Endodermal cell (in vitro differentiated cells): ENCODE results near the gene PIGB. TPM values are rescaled to one million over a fixed set of nuclear protein-coding genes. Genes with fewer than 3 reads are reported as not detected.

ENCODE experiments used
- DNase-seq: peaks from one replicate; pipeline ENCODE4 v3.0.0-alpha.2; 2017
- H3K27ac ChIP-seq: 2 replicates; pipeline ENCODE4 v1.5.1; 2013; ENCODE audit warnings: mild to moderate bottlenecking, low read depth, low read length, moderate library complexity
- H3K27me3 ChIP-seq: 2 replicates; pipeline ENCODE4 v1.6.1; 2013; ENCODE audit warnings: mild to moderate bottlenecking, low read length, moderate library complexity; ENCODE audit not compliant: insufficient read depth, control insufficient read depth, poor library complexity, severe bottlenecking
- H3K36me3 ChIP-seq: 2 replicates; pipeline ENCODE4 v1.7.0; 2013; ENCODE audit warnings: mild to moderate bottlenecking, low read length, moderate library complexity; ENCODE audit not compliant: control insufficient read depth, insufficient read depth
- H3K4me1 ChIP-seq: one replicate; pipeline ENCODE4 v1.7.0; 2013; ENCODE audit warnings: low read length; ENCODE audit not compliant: control insufficient read depth, insufficient read depth
- H3K4me3 ChIP-seq: 2 replicates; pipeline ENCODE4 v1.5.1; 2013; ENCODE audit warnings: mild to moderate bottlenecking, low read length, moderate library complexity
- H3K9ac ChIP-seq: 2 replicates; pipeline ENCODE4 v1.6.1; 2013; ENCODE audit warnings: mild to moderate bottlenecking, low read length, moderate library complexity; ENCODE audit not compliant: poor library complexity, severe bottlenecking; ENCODE audit errors: extremely low read depth
- H3K9me3 ChIP-seq: 2 replicates; pipeline ENCODE4 v1.6.1; 2013; ENCODE audit warnings: mild to moderate bottlenecking, low read length, moderate library complexity; ENCODE audit not compliant: control insufficient read depth
- H3K27ac Mint-ChIP-seq: 2 replicates; pipeline ENCODE4 v1.8.0; 2020; ENCODE audit warnings: mixed read lengths
- H3K27me3 Mint-ChIP-seq: 2 replicates; pipeline ENCODE4 v1.8.0; 2021; ENCODE audit warnings: mild to moderate bottlenecking, mixed read lengths; ENCODE audit not compliant: insufficient read depth
- H3K36me3 Mint-ChIP-seq: 2 replicates; pipeline ENCODE4 v1.8.0; 2020; ENCODE audit warnings: low read depth, mixed read lengths
- H3K4me1 Mint-ChIP-seq: 2 replicates; pipeline ENCODE4 v1.8.0; 2020; ENCODE audit warnings: mixed read lengths
- H3K4me3 Mint-ChIP-seq: 2 replicates; pipeline ENCODE4 v1.8.0; 2020; ENCODE audit warnings: mild to moderate bottlenecking, moderate library complexity, mixed read lengths
- H3K9me3 Mint-ChIP-seq: 2 replicates; pipeline ENCODE4 v1.8.0; 2020; ENCODE audit warnings: mild to moderate bottlenecking, mixed read lengths
- WGBS, 2 experiments: methylation state at CpG; one replicate each; pipeline versions ENCODE4 v1.1.5 to v1.1.7; 2013; ENCODE audit warnings: missing lambda C conversion rate in 2 of 2, mixed read lengths in 1 of 2; ENCODE audit not compliant: insufficient coverage in 1 of 2, insufficient read length in 1 of 2; 5-methylcytosine and 5-hydroxymethylcytosine counted together
- total RNA-seq, 2 donors: library from RNA; stranded (reverse); fragmentation: NEBNext Ultra II Directional in 1 of 2; extraction: Animal tissue kit (Norgen Biotek cat#: 25700) in 1 of 2; gene quantifications; 2 replicates in 1 of 2; 3 replicates in 1 of 2; pipeline ENCODE4 v1.2.1, GENCODE V29; 2021
- TF ChIP-seq, protein P1 (sequence below): fragments of 200-600 bp; sonication (generic); conservative IDR thresholded peaks from 2 replicates; pipeline ENCODE4 v1.5.0; 2021; ENCODE audit warnings: antibody characterized with exemption, mild to moderate bottlenecking

Gene PIGB
- total RNA-seq, 2 donors from 2014 or later = 9.3 to 9.4 TPM

DNA sequence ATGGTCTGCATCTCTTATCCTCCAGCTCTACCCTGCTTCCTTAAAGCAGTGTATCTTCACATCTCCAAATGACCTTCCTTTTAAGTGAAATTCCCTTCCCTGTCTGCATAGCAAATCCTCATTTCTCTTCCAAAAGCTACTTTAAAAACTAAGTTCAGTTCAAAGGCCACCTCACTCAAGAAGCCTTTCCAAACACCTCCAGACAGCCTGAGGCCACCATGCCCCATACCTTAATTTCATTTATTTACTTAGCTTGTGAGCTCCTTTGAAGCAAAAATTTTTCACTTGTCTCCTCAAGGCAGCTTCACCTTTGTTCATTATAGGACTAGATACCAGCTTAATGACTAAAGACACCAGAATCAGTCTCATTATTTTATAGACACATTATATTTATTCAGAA lies 39.4 kb downstream of the PIGB start:
- Histone ChIP-seq H3K27ac (no peak overlapping the region), H3K9ac (no peak overlapping the region), H3K4me3 (no peak overlapping the region), H3K9me3 (no peaks in the 10 kb centered on the region), H3K4me1 (no peaks in the 10 kb centered on the region), H3K36me3 (no peaks in the 10 kb centered on the region), H3K27me3 (no peaks in the 10 kb centered on the region)
- peaks cover 9% of the 10 kb centered on the region for H3K36me3 Mint-ChIP-seq
- no peak for DNase-seq
- H3K27me3 Mint-ChIP-seq = no peaks in the 10 kb centered on the region
- H3K27ac Mint-ChIP-seq = no peak overlapping the region
- TF ChIP-seq, protein P1, sequence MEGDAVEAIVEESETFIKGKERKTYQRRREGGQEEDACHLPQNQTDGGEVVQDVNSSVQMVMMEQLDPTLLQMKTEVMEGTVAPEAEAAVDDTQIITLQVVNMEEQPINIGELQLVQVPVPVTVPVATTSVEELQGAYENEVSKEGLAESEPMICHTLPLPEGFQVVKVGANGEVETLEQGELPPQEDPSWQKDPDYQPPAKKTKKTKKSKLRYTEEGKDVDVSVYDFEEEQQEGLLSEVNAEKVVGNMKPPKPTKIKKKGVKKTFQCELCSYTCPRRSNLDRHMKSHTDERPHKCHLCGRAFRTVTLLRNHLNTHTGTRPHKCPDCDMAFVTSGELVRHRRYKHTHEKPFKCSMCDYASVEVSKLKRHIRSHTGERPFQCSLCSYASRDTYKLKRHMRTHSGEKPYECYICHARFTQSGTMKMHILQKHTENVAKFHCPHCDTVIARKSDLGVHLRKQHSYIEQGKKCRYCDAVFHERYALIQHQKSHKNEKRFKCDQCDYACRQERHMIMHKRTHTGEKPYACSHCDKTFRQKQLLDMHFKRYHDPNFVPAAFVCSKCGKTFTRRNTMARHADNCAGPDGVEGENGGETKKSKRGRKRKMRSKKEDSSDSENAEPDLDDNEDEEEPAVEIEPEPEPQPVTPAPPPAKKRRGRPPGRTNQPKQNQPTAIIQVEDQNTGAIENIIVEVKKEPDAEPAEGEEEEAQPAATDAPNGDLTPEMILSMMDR = no peak
- no peaks in the 10 kb centered on the region for H3K9me3 Mint-ChIP-seq
- H3K4me3 Mint-ChIP-seq = no peak overlapping the region
- H3K4me1 Mint-ChIP-seq = peaks cover 12% of the 10 kb centered on the region

DNA sequence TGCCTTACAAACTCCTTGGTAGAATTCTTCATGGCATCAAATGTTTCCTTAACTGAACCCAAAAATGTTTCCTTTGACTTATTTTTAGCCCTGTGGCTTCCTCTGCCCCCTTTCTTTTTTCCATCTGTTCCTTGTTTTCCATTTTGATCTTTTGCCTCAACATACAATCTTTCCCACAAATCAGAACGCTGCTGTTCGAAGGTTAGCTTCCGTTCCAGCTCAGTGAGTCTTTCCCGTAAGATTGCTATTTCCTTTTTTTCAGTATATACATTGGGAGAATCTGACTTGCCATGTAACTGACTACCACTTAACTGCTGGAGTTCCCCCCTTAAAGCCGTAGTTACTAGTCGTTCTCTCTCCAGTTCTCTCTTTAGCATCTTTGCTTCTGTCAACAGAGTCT lies 41.2 kb downstream of the PIGB start:
- no peaks in the 10 kb centered on the region for H3K9me3 ChIP-seq
- H3K4me3 Mint-ChIP-seq = no peak overlapping the region
- peaks cover 11% of the 10 kb centered on the region for H3K4me1 Mint-ChIP-seq
- no peak overlapping the region for H3K27ac ChIP-seq
- 89 to 93% methylated on average over 6 of the region's 6 CpGs for WGBS, 2 experiments
- H3K27me3 Mint-ChIP-seq = no peaks in the 10 kb centered on the region
- H3K36me3 Mint-ChIP-seq = peaks cover 9% of the 10 kb centered on the region
- H3K9ac ChIP-seq = no peak overlapping the region
- H3K9me3 Mint-ChIP-seq = no peaks in the 10 kb centered on the region
- no peaks in the 10 kb centered on the region for H3K27me3 ChIP-seq
- no peak overlapping the region for H3K4me3 ChIP-seq
- H3K27ac Mint-ChIP-seq = no peak overlapping the region
- TF ChIP-seq, protein P1 = no peak
- H3K4me1 ChIP-seq = no peaks in the 10 kb centered on the region
- no peak for DNase-seq
- no peaks in the 10 kb centered on the region for H3K36me3 ChIP-seq

DNA sequence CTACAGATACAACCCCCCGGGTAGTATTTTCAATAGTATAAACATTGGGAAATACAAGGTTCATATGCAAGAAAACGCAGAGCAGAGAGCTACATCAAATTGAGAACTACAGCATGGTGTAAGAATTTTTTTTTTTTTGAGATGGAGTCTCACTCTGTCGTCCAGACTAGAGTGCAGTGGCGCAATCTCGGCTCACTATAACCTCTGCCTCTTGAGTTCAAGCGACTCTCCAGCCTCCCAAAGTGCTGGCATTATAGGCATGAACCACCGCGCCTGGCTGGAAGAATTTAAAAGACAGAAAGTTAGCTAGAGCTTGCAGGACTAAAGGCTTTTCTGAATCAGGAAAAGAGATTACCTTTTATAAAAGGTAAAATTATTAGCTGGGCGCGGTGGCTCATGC lies 42.0 kb downstream of the PIGB start:
- H3K4me1 ChIP-seq = no peaks in the 10 kb centered on the region
- no peak for DNase-seq
- Mint-ChIP-seq H3K27ac (no peak overlapping the region), H3K27me3 (no peaks in the 10 kb centered on the region), H3K4me1 (peaks cover 7% of the 10 kb centered on the region), H3K36me3 (peaks cover 5% of the 10 kb centered on the region), H3K4me3 (no peak overlapping the region), H3K9me3 (no peaks in the 10 kb centered on the region)
- TF ChIP-seq, protein P1 = no peak
- no peaks in the 10 kb centered on the region for H3K27me3 ChIP-seq
- H3K27ac ChIP-seq = no peak overlapping the region
- H3K9me3 ChIP-seq = no peaks in the 10 kb centered on the region
- no peak overlapping the region for H3K4me3 ChIP-seq
- no peak overlapping the region for H3K9ac ChIP-seq
- no peaks in the 10 kb centered on the region for H3K36me3 ChIP-seq
- 91% methylated on average over 6 to 10 of the region's 10 CpGs for WGBS, 2 experiments
